NCI-H1417 (cell line): ENCODE data around the gene TFCP2L1.
A peak's percentile ranks its signal among the peaks of the same experiment; 100 is the strongest.

Experiments used
- DNase-seq, 3 experiments: peaks; one replicate each; lab custom pipeline; 2025; lab: John Stamatoyannopoulos, UW

The TFCP2L1 gene

DNA sequence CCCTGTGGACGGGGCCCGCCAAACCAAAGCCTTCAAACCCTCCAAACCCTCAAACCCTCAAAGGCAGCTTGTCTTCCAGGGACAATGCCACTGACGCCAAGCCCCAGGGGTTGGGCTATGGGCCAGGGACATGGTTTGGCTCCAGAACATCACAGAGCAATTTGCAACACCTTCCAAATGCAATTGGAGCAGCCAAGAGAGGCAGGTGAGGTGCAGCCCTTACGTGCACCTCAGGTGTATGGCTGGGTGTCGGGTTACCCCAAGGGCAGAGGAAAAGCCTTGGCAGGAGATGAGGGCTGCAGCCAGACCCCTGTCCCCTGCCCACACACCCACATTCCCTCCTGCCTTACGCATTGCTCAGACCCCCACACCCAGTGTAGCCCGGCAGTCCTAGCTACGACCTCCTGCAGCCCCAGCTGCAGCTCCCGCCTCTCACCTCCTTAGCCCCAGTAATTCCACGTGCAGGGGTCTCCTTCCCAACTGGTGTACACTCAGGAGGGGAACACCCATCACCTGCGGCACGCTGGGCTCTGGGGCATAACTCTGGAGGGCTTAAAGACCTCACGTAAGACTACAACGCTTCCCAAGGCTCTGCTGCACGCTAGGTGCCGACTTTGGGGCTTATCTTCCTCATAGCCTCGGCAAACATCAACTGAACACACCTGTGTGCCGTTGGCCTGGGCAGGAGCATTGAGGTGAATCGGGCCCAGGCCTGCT lies 88.7 kb downstream of the TFCP2L1 start:
- peak in 1 of 3 experiments; percentile 33 for DNase-seq

DNA sequence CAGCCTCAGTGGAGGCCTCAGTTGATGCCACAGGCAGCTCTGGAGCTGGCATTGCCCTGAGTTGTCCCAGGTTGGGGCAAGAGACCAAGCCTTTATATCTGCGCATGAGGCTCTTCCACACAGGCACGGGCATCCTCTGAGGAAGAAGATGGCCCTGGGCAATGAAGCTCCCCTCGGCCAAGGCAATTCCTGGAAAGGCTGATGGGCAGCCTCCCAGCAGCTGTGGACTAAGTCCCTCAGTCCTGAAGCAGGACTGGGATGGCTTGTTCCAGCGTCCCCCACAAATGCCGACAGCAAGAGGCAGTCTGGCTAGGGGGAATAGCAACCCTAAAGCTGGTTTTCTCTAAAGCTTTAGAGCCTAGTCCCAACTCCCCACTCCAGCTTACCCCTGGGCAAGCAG lies 90.0 kb downstream of the TFCP2L1 start:
- DNase-seq = no peak

DNA sequence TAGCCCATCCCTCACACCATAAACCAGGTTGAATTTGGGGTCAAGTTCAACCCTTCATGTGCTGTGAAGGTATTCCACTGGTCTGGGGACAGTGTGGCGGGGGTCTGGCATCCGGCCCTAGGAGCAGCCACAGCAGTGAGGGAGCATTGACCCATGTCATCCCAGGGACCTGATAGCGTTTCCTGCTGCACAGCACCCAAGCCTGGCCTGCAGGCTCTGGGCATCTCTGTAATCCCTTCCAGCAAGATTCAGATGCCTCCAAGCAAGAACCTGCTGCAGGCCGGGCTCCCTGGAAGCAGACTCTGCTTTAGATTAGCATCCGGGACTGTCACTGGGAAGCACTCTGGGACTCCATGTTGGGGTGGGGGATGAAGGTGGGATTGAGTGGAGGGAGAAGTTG lies 90.4 kb downstream of the TFCP2L1 start:
- DNase-seq = no peak

DNA sequence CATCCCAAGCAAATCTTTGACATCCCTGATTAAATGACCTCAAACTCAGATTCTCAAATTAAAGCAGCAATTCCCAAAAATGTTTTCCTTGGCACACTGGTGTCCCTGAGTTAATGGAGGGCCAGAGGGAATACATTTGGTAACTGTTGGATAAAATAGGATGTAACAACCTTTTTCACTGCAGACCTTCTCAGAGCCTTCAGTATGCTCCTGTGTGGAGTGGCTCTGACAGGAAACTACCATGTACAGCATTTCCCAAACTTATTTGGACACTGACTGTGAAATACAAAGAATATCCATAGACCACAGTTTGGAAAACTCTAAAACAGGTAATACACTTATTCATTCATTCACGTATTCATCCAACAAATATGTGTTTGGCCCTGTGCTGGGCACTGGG lies 91.8 kb downstream of the TFCP2L1 start:
- DNase-seq = no peak

DNA sequence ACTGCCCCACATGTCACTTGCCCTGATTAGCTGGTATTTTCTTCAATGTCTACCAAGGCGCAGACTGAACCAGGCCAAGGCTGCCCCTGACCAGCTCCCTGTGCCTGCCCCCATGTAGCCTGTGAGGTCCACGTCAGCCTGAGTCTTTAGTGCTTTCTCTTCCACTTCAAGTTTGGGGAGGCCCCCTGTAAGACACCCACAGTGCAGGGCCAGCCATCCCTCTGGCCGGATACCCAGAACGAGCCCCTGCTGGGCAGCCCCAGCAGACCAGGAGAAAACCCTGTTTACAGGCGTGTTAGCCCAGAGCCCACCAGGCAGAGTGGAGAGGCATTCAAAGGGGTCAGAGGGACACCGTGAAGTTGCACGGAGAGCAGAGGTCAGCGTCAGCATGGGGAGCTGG lies 92.4 kb downstream of the TFCP2L1 start:
- DNase-seq = no peak

DNA sequence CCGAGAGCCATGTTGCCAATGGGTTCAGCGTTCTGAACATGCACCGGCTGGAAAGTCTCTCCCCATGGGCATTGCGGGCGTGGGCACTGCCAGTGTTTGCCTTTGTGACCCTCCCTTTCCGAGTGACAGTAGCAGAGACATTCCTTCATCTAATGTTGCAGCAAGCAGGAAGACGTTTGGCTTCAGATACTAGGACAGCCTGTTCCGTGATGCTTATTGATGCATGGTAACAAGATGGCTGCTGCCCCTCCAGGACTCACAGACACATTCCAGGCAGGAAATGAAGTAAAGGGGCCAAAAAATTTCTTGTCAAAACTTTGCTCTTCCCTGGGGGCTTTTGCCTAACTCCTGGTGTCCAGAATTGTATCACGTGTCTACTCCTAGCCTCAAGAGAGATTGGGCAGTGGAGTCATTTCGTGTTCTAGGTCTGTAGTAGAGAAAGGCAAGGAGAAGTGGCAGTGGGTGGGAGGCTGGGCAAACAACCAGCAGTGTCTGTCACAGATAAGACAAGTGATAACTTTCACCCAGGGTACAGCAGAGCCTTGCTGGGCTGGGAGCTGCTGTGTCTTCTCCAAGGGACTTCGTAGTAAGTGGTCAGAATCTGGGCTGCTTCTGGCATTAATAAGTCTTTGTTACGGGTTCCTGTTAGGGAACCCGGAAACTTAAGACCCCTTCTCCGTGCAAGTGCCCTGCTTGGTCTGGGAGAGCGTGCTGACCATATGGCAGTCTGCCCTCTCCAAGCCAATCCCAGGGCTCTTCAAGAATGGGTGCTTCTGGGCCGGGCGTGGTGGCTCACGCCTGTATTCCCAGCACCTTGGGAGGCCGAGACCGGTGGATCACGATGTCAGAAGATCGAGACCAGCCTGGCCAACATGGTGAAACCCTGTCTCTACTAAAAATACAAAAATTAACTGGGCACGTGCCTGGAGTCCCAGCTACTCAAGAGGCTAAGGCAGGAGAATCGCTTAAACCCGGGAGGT lies 93.5 kb downstream of the TFCP2L1 start:
- DNase-seq = no peak

DNA sequence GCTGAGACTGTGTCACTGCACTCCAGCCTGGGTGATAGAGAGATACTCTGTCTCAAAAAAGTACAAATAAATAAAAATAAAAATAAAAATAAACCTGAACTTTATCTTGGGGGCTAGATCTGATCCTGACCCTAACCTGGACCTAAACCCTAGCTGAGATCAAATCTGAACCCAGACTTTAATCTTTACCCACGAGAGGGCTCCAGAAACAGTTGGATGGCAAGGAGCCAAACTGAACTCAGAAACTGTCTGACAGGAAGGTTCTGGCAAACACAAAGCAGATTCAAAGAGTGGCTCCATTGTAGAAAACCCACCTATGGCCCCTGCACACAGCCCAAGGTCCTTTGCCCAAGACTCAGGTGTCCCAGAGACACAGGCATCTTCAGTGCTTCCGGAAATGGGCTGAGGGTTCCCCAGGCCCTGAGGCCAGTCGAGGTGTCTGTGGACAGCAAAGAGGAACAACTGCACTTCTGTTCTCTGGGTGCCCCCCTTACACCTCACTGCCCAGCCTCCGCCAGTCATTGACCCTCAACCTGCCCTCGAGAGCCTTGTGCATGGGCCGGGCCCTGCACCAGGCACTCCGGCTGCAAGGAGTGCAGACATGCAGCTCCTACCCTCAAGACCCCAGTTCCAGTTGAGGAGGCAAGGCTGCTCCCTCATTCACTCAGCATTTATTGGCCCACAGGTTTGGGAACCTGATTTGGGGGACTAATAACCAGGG lies 95.2 kb downstream of the TFCP2L1 start:
- DNase-seq = no peak

DNA sequence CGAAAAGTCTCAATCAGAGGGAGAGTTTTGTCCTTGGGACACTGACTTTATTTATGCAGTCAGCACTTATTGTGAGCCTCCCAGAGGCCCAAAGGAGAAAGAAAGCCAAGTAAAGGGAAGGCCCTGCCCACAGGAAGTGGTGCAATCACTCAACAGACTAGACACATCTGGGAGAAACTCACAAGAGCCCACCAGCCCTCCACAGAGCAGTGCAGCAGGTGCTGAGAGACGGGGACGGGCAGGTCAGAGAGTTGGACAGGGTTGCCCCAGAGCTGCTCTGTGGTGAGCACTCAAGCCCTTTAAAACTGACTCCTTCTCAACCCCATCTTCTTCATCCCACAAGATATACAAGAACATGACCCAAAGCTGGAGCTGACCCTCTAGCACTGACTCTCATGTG lies 96.0 kb downstream of the TFCP2L1 start:
- DNase-seq = no peak

DNA sequence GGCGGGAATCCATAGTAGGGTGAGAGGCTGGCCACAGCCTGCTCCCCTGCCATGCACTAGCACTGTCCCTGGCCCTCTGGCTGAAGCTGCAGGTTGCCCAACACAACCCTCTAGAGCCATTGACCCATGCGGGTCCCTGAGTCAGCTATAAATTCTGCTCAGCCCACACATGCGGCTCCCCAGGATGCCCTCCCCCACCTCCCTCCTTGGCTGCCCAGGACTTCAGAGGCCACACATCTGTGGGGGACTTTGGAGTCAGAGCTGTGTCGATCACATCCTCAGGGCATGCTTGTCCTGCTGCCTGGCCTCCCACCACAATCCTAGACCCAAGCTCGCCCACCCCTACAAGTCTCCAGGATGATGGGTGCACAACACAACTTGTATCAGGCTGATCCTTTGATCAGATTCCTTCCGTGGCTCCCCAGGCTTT lies 97.0 kb downstream of the TFCP2L1 start:
- no peak for DNase-seq

DNA sequence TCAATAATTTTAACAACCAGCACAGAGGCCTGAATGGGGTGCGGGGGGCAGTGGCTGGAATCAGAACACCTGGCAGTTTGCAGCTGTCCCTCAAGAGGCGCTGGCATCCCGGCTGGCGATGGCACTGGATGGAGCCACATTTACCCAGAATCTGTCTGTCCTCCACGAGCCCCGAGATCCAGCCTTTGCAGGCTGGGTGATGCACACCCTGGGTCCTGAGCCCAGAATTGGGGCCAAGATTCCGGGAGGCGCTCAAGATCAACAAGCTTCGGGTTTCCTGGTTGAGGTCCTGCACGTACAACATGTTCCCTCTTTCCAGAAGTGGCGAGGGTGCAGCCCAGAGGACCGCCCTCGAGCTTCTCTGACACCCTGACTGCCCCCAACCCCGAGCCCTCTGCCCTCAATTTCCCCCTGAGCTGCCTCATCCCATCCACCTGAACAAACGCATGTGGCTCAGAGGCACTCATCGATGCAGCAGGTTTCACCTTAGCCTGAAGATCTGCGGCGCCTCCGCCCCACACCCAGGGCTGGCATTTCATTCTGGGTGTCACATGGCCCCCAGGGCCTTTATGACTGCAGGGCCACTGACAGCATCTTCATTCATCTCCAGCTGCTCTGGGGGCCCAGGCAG lies 97.5 kb downstream of the TFCP2L1 start:
- DNase-seq = no peak

DNA sequence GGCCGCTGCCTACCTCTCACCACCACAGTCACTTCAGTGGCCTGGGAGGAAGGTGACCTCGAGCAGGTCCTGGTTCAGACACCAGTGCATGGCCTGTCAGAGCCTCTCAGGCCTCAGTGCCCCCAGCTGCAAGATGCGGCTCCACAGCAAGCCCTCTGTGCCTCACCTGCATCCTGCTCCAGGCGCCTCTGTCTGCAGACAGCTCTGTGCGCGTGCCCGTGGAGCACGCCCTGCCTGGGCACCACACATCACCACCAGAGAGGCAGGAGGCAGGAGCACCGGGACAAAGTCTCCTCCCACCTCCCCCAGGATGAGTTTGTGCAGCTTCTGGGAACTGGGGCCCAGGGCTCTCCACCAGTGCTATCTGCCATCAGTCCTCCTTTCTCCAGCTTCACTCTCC lies 98.7 kb downstream of the TFCP2L1 start:
- DNase-seq = peak in 2 of 3 experiments; percentile 63 to 65

DNA sequence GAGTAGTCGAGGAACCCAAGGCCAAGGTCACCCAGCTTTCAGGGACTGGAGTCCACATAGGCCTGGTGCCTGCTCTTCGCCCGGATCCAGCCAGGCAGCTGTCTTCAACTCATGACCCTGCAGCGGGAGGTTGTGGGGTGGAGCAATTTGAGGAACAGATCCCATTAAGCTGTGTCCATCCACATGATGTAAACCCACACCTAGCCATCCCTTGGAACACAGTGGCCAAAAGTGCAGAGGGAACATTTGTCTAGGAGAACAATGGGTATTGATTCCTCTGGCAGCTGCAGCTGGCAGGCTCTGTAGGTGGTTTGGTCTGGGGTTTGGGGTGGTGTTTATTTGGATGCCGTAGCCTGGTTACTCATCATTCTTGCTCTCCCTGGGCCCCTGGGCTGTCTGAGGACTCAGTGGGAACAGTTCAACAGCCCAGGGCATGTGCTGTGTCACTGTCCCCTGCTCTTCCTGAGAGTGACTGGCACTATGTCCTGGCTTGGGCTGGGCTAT lies 99.4 kb downstream of the TFCP2L1 start:
- DNase-seq = peak; percentile 41 to 88 (median 71)

DNA sequence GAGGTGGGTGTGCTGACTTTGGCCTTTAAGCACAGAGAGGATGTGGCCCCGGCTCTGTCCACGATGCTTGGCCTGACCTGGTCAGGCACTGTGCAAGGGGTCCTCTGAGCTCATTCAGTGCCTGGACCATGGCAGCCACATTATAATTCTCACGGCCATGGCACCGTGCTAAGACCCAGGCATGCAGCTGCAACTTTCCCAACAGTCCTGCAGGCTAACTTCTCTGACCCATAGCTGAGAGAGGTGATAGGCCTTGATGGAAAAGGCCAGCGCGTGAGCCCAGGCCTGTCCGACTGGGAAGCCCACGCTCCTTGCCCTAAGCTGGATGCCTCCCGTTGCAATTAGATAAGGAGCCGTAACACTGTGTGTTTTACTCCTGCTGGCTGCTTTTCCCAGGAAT lies 99.9 kb downstream of the TFCP2L1 start:
- no peak for DNase-seq

DNA sequence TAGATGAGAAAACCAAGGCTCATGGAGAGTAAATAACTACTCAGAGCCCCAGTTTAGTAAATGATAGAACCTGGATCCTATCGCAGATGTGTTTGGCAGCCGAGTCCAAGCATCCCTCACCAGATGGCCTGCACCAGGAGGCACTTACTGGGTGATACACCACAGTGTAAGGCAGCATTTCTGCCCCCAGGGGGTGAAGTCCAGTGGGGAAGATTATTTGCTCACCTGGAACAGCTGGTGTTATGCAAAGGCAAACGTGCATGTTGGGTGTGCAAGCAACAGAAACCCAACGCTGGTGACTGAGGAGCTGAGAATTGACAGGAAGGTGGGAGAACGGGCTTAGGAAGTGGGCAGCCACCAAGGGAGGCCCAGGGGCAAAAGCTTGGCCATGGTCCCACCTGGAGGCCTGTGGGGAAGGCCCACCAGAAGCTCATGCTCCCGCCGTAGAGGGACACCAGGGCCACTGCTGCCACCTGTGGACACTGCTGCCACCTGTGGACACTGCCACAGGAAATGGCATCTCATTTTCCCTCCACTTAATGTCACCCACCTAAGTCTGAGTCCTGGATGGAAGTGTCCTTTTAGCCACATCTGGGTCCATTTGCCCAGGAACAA lies 100.6 kb downstream of the TFCP2L1 start:
- peak in 2 of 3 experiments; percentile 31 to 57 for DNase-seq

DNA sequence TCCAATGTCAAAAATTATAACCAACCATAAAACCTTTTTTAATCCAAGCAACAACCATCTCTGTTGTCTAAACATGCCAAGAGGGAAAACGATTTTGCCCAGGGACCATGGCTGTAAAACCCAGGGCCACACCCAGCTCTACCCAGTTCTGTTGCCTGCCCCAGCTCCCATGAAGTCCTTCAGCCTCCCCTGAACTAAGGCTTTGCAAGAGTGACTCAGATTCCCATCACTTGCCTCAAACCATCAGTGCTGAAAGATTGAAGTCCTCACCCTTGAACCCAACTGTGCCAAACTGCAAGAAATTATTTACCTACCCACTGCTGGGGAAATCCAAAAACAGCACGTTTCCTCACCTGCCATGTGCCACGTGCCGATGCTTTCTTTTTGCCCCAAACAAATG lies 102.5 kb downstream of the TFCP2L1 start:
- no peak for DNase-seq

DNA sequence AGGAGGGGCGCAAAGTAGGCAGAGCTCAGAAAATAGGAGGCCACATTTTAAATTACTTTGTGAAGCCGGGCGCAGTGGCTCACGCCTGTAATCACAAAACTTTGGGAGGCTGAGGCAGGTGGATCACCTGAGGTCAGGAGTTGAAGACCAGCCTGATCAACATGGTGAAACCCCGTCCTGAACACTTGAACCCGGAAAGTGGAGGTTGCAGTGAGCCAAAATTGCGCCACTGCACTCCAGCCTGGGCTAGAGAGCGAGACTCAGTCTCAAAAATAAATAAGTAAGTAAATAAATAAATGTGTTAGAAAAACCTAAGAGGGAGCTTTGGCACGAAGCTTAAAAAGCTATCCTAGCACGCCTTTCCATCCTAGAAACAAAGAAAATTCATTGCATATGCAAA lies 105.5 kb downstream of the TFCP2L1 start:
- no peak for DNase-seq

DNA sequence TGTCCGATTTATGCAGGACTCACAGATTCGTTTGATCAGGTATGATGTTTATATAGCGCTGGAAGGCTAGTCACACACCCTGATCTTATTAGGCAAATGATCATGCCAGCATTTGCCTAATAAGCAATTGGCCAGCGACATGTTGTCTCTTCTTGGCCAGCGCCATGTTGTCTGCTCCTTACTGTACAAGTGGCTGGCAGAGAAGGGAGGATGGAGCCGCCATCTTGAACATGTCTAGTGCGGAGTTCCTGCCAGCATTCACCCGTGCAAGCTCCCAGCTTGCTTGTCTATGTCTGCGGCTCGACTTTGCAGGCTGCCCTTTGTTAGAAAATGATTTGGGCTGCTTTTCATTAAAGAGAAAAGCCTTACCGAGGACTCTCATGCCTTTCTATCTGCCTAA lies 106.3 kb downstream of the TFCP2L1 start:
- DNase-seq = no peak

DNA sequence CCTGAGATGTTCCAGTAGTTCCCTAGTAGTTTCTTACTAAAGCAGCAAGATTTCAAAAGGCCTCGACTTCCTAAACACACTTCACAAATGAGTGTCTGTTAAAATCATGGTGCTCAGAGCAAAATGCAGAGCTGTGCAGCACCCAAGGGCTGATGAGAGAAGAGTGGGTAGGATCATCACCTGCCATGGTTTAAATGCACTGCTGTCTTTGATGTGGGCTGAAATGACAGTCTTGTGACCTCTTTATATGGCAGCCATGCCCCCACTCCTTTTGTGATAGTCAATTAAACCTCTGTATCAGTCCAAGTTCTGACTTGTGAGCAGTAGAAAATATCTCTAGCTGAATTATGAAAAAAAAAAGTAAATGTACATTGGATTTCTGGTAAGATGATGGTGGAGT lies 107.1 kb downstream of the TFCP2L1 start:
- DNase-seq = no peak

DNA sequence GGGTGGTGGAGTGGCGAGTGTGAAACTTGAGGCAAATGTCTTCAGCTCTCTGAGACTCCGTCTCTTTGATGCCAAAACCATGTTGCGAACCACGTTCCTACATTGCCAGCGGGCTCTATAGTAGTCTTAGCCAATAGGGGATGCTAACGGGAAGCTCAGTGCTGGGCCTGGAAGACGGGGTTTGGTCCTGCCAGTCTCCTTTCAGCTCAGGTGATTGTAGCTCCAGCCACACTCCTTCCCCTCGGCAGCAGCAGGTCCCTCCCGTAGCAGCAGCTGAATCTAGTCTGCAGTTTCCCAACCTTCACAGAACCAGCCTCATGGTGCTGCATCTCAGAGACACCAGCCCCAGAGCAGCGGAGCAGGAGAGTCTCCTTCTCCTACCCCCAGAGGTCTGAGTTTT lies 109.7 kb downstream of the TFCP2L1 start:
- DNase-seq = no peak

DNA sequence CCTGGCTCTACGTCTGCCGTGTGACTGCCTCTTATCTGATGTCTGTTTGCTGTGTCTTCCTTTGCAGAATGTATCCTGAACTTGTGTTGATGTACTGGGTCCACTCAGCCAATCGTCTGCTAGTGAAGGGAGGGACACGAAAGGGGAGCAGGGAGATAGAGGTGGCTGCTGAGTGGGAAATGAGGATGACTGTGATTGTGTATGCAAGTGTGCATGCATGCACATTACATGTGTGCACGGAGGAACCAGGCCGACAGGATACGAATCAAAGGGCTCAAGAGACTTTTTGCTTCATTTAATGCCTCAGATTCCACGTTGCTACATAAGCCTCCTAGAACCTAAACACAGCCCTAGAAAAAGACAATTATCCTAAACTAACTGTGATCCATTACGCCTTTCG lies 111.2 kb downstream of the TFCP2L1 start:
- no peak for DNase-seq

DNA sequence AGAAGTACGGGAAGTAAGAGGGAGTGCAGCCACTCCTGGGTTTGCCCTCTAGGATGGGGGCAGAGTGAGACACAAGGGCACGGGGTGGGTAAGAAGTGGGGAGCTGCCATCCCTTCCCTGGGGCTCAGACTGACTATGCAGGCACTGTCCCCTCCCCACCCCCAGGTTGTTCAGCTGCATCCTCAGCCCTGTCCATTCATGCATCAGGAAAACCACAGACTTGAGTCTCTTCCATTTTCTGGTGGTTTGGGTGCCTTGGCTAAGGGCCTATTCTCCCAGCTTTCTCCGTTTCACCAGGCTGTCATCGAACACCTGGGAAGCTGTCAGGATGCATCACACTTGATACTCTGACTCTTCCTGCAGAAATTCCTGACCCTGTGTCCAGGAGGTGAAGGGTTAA lies 111.9 kb downstream of the TFCP2L1 start:
- DNase-seq = no peak
